Stimulated activated naive CD8-positive, alpha-beta T cell treated with anti-CD3 and anti-CD28 coated beads, Interleukin-15, amount 100 ng/mL, for 72 hours (primary cell): ENCODE results near the gene GNG7.
"Not testable (repeated sequence)": the region's sequence is repeated elsewhere in the genome, so short reads cannot be mapped to it uniquely, and the experiment has no call there.

Source experiments
- ATAC-seq: fragments of 150-1000 bp; cut with Tn5 transposase; 2 replicates; pipeline ENCODE4 v1.10.0; 2021; ENCODE audit warnings: mild to moderate bottlenecking, moderate library complexity
- DNase-seq, 2 donors: peaks; one replicate each; pipeline ENCODE4 v3.0.0; 2021 to 2022
- H3K27ac Mint-ChIP-seq, 2 donors: one replicate each; pipeline ENCODE4 v1.8.0; 2022; ENCODE audit warnings: mild to moderate bottlenecking in 2 of 2, mixed read lengths in 2 of 2, moderate library complexity in 2 of 2
- H3K27me3 Mint-ChIP-seq: one replicate; pipeline ENCODE4 v1.8.0; 2022; ENCODE audit warnings: mixed read lengths
- H3K4me1 Mint-ChIP-seq: one replicate; pipeline ENCODE4 v1.8.0; 2022; ENCODE audit warnings: mild to moderate bottlenecking, mixed read lengths
- H3K4me3 Mint-ChIP-seq, 2 donors: one replicate each; pipeline ENCODE4 v1.8.0; 2022; ENCODE audit warnings: mild to moderate bottlenecking in 2 of 2, mixed read lengths in 2 of 2, moderate library complexity in 1 of 2
- H3K9me3 Mint-ChIP-seq, 2 donors: one replicate each; pipeline ENCODE4 v1.8.0; 2022; ENCODE audit warnings: mixed read lengths in 2 of 2

Gene GNG7

GRCh38 chr19:2605889-2606288 is 96.6 kb downstream of the GNG7 start:
- ATAC-seq, H3K27ac Mint-ChIP-seq, DNase-seq, H3K9me3 Mint-ChIP-seq: not testable (repeated sequence)
- H3K4me3 Mint-ChIP-seq: peak overlapping the region in 1 of 2 donors; percentile 15
- H3K4me1 Mint-ChIP-seq: peaks cover 51% of the 10 kb centered on the region
- peaks cover 20% of the 10 kb centered on the region for H3K27me3 Mint-ChIP-seq

GRCh38 chr19:2604747-2605329 is 97.7 kb downstream of the GNG7 start:
- Mint-ChIP-seq H3K27ac (no peak overlapping the region), H3K9me3 (no peaks in the 10 kb centered on the region)

GRCh38 chr19:2603334-2603733 is 99.2 kb downstream of the GNG7 start:
- H3K9me3 Mint-ChIP-seq: no peaks in the 10 kb centered on the region
- DNase-seq (no peak), ATAC-seq (no peak)
- no peak overlapping the region for H3K27ac Mint-ChIP-seq
- peaks cover 20% of the 10 kb centered on the region for H3K27me3 Mint-ChIP-seq
- no peak overlapping the region for H3K4me3 Mint-ChIP-seq
- H3K4me1 Mint-ChIP-seq: peaks cover 48% of the 10 kb centered on the region

More at GRCh38 chr19:2604747-2605329, 97.7 kb downstream of the GNG7 start:
- Mint-ChIP-seq H3K4me3 (no peak overlapping the region), H3K4me1 (peaks cover 49% of the 10 kb centered on the region), H3K27me3 (peaks cover 20% of the 10 kb centered on the region)
- no peak for ATAC-seq
- no peak for DNase-seq

DNA sequence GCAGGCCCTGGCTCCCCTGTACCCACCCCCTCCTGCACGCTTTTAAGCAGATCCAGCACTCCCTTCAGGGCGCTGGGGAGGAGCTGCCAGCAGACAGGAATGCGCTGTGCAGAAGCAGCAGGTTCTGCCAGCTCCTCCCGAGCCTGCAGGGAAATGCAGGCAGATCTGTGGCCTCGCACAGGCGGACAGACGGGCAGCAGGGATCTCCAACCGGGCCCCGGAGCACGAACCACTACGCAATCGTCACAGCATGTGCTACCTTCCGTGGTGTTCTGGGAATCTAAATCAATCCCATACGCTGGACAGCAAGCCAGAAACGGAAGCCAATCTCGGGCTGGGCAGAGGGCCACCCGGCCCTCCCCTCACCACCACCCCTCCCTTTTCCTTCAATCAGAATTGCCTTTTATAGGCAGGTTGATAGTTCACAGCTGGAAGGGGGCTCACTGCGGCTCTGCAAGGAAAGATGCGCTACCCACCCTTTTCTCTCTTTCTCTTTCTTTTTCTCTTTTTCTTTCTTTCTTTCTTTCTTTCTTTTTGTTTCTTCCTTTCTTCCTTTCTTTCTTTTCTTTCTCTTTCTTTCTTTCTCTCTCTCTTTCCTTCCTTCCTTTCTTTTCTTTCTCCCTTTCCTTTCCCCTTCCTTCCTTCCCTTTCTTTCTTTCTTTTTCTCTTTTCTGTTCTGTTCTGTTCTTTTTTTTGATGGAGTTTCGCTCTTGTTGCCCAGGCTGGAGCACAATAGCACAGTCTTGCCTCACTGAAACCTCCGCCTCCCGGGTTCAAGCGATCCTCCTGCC is 99.9 kb downstream of the GNG7 start:
- H3K4me3 Mint-ChIP-seq: no peak overlapping the region
- peaks cover 20% of the 10 kb centered on the region for H3K27me3 Mint-ChIP-seq
- no peaks in the 10 kb centered on the region for H3K9me3 Mint-ChIP-seq
- ATAC-seq: no peak
- no peak for DNase-seq
- no peak overlapping the region for H3K27ac Mint-ChIP-seq
- H3K4me1 Mint-ChIP-seq: peaks cover 41% of the 10 kb centered on the region

DNA sequence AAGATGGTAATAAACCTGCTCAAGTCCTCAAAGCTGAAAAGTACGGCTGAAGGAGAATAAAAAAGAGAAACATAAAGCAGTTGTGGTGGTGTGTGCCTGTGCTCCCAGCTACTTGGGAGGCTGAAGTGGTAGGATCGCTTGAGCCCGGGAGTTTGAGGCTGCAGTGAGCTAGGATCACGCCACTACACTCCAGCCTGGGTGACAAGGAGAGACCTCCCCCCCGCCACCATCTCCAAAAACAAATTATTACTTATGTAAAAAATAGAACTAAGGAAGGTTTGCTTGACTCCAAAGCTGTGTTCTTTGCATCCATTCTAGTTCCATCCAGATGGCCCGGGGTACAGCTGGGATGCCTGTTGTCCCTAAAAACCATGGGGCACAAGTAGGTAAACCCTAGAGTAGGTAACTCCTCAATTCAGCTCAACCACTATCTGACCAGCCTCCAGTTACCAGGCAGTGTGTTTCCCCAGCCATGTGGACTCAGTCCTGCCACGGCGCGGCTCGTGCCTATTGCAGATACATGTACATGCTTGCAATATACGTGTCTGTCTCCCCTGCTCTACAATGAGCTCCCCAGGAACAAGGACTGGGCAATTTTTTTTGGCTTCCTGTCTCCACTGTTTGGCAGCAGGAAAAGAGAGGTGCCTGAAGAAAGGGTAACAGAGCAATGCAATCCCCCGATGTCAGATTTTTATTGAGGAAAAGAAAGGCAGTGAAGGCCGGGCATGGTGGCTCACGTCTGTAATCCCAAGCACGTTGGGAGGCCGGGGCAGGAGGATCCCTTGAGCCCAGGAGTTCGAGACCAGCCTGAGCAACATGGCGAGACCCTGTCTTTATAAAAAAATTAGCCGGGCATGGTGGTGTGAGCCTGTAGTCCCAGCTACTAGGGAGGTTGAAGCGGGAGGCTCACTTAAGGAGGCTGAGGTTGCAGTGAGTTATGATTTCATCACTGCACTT is 101.3 kb downstream of the GNG7 start:
- no peak for ATAC-seq
- Mint-ChIP-seq H3K4me3 (no peak overlapping the region), H3K27me3 (peaks cover 20% of the 10 kb centered on the region), H3K9me3 (no peaks in the 10 kb centered on the region), H3K4me1 (peaks cover 40% of the 10 kb centered on the region), H3K27ac (no peak overlapping the region)
- no peak for DNase-seq

- Mint-ChIP-seq H3K9me3 (peaks cover 8 to 11% of the 10 kb centered on the region in 2 donors), H3K4me1 (peaks cover 10% of the 10 kb centered on the region), H3K27ac (peak overlapping the region; percentile 6 to 68), H3K4me3 (no peak overlapping the region), H3K27me3 (no peaks in the 10 kb centered on the region)
- ATAC-seq (no peak), DNase-seq (no peak)
Measured at GRCh38 chr19:2594319-2594718, 108.2 kb downstream of the GNG7 start.

GRCh38 chr19:2592824-2593223 is 109.7 kb downstream of the GNG7 start:
- peaks cover 8 to 11% of the 10 kb centered on the region in 2 donors for H3K9me3 Mint-ChIP-seq
- no peak overlapping the region for H3K27ac Mint-ChIP-seq
- ATAC-seq (no peak), DNase-seq (no peak)
- H3K4me3 Mint-ChIP-seq: no peak overlapping the region
- no peaks in the 10 kb centered on the region for H3K4me1 Mint-ChIP-seq
- H3K27me3 Mint-ChIP-seq: no peaks in the 10 kb centered on the region

DNA sequence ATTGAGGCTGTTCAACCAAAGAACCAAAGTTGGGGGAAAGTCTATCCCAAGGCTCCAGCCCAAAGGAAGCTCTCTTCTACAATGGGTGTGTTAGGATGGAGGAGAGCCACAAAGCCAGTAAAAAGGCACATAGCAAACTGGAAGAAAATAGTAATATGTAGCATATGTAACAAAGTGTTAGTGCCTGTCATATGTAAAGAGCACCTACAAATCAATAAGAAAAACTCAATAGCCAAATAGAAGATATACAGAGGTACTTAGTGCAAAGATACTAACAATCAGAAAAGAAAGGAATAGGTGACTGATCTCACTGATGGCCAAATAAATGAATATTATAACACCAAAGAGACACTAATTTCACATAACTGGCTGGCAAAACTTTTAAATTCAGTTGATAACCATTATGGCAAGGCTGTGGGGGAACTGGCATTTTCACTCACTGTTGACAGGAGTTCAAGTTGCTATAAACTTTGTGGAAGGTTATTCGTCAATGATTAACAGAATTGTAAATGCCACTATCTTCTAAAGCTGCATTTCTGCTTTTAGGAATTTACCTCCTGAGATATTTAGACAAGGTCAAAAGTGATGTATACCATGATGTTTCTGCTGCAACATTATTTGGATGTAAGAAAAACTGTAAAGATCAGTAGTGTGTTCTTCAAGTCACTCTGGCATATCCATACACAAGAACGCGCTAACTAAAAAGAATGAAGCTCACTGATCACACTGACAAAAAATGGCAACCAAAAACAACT is 110.8 kb downstream of the GNG7 start:
- ATAC-seq (no peak), DNase-seq (no peak)
- H3K27ac Mint-ChIP-seq: no peak overlapping the region
- no peaks in the 10 kb centered on the region for H3K27me3 Mint-ChIP-seq
- H3K4me3 Mint-ChIP-seq: no peak overlapping the region
- H3K9me3 Mint-ChIP-seq: peaks cover 8 to 11% of the 10 kb centered on the region in 2 donors
- no peaks in the 10 kb centered on the region for H3K4me1 Mint-ChIP-seq

- H3K27me3 Mint-ChIP-seq: no peaks in the 10 kb centered on the region
- ATAC-seq (no peak), DNase-seq (no peak)
- peak overlapping the region in 1 of 2 donors; percentile 10 for H3K27ac Mint-ChIP-seq
- H3K9me3 Mint-ChIP-seq: peaks cover 8 to 11% of the 10 kb centered on the region in 2 donors
- no peak overlapping the region for H3K4me3 Mint-ChIP-seq
- no peaks in the 10 kb centered on the region for H3K4me1 Mint-ChIP-seq
Measured at GRCh38 chr19:2590630-2591399, 111.7 kb downstream of the GNG7 start.

DNA sequence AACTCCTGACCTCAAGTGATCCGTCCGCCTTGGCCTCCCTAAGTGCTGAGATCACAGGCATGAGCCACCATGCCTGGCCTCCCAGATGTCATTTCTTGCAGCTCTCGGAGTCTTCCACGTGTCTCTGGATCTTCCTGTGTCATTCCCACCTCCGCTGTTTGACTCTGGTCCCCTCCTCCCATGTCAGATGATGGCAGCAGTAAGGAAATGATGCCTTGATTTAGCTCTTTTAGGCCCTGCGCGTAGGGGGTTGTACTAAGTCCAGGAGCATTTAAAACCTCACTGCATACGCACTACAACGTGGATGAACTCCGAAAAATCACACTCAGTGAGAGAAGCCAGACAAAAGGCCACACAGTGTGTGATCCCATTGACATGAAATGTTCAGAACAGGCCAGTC is 113.1 kb downstream of the GNG7 start:
- Mint-ChIP-seq H3K4me3 (no peak overlapping the region), H3K27me3 (no peaks in the 10 kb centered on the region), H3K4me1 (no peaks in the 10 kb centered on the region), H3K9me3 (peaks cover 8 to 11% of the 10 kb centered on the region in 2 donors), H3K27ac (no peak overlapping the region)
- ATAC-seq (no peak), DNase-seq (no peak)

- DNase-seq (no peak), ATAC-seq (no peak)
- peak overlapping the region in 1 of 2 donors; percentile 52 for H3K27ac Mint-ChIP-seq
- H3K4me3 Mint-ChIP-seq: no peak overlapping the region
- H3K9me3 Mint-ChIP-seq: peaks cover 8 to 18% of the 10 kb centered on the region in 2 donors
- no peaks in the 10 kb centered on the region for H3K27me3 Mint-ChIP-seq
- H3K4me1 Mint-ChIP-seq: no peaks in the 10 kb centered on the region
Measured at GRCh38 chr19:2588081-2588777, 114.3 kb downstream of the GNG7 start.

GRCh38 chr19:2587001-2587719 is 115.3 kb downstream of the GNG7 start:
- peaks cover 8 to 18% of the 10 kb centered on the region in 2 donors for H3K9me3 Mint-ChIP-seq
- H3K4me1 Mint-ChIP-seq: no peaks in the 10 kb centered on the region
- no peak overlapping the region for H3K27ac Mint-ChIP-seq
- ATAC-seq (no peak), DNase-seq (no peak)
- no peaks in the 10 kb centered on the region for H3K27me3 Mint-ChIP-seq
- H3K4me3 Mint-ChIP-seq: no peak overlapping the region

- Mint-ChIP-seq H3K9me3 (peaks cover 8 to 23% of the 10 kb centered on the region in 2 donors), H3K27ac (peak overlapping the region in 1 of 2 donors; percentile 42), H3K27me3 (no peaks in the 10 kb centered on the region), H3K4me1 (no peaks in the 10 kb centered on the region), H3K4me3 (no peak overlapping the region)
- no peak for DNase-seq
- ATAC-seq: no peak
Measured at GRCh38 chr19:2586196-2586595, 116.3 kb downstream of the GNG7 start.
